ENCODE data around the gene TULP3.
A peak's percentile ranks its signal among the peaks of the same experiment; 100 is the strongest.

Gene TULP3

GRCh38 chr12:2876431-2877046 is 14.2 kb upstream of the TULP3 start (continued):
- TF ChIP-seq ZNF76 (tag by site-specific recombination; IDR thresholded peaks at IDR 0.05; ENCODE audit: borderline replicate concordance, low read depth) (no peak), ZNF24 (tag by site-specific recombination; IDR thresholded peaks at IDR 0.05) (no peak), YY1 (tag by site-specific recombination; IDR thresholded peaks at IDR 0.05) (peak; percentile 71), ZXDB (tag by site-specific recombination; IDR thresholded peaks at IDR 0.05) (no peak; the same call in 1 of the 2 replicates), ATF2 (tag by site-specific recombination; IDR thresholded peaks at IDR 0.05; ENCODE audit: low read depth) (no peak), ZNF132 (tag by site-specific recombination; IDR thresholded peaks at IDR 0.05; ENCODE audit: borderline replicate concordance) (no peak), ZSCAN18 (tag by site-specific recombination; IDR thresholded peaks at IDR 0.05) (no peak), ZNF585B (tag by site-specific recombination; IDR thresholded peaks at IDR 0.05) (no peak), ZNF133 (tag by site-specific recombination; IDR thresholded peaks at IDR 0.05) (no peak), ZSCAN5A (tag by site-specific recombination; IDR thresholded peaks at IDR 0.05) (0 out of 2 replicates have a peak, but pooled peaks have one; percentile 41), ZNF501 (tag by site-specific recombination; IDR thresholded peaks at IDR 0.05) (peak; percentile 18; the same call in 1 of the 2 replicates), ZNF335 (tag by site-specific recombination; conservative IDR thresholded peaks at IDR 0.05) (peak; percentile 45), PRDM1 (tag by site-specific recombination; IDR thresholded peaks at IDR 0.05) (peak; percentile 78), ZNF324 (tag by site-specific recombination; IDR thresholded peaks at IDR 0.05) (no peak), GFI1B (tag by site-specific recombination; IDR thresholded peaks at IDR 0.05) (0 out of 2 replicates have a peak, but pooled peaks have one; percentile 11), ZNF2 (tag by site-specific recombination; IDR thresholded peaks at IDR 0.05) (peak; percentile 47; the same call in 1 of the 2 replicates)

- Histone ChIP-seq H3K4me1 (ENCODE audit: control insufficient read depth, insufficient read depth, low read length) (peaks cover 13% of the 10 kb centered on the region), H3K27ac (ENCODE audit: extremely low read depth, low read depth, low read length) (peak within 1 kb of the TSS; percentile 94), H3K9me3 (ENCODE audit: control insufficient read depth, insufficient read depth, low read depth, low read length) (no peaks in the 10 kb centered on the region), H3K4me3 (ENCODE audit: low read depth, low read length) (peak within 1 kb of the TSS; percentile 95), H3K36me3 (ENCODE audit: control insufficient read depth in 2 of 2, insufficient read depth in 1 of 2, low read length in 2 of 2) (peaks cover 37 to 50% of the 10 kb centered on the region in 2 experiments)
- CTCF ChIA-PET = interaction anchor here (0.6 to 2.0 kb wide), 6 partner anchors 8 to 164 kb away, joined by 3 to 6 read pairs (median 5); no protein-coding TSS in a partner anchor
- POLR2A ChIA-PET = interaction anchor here (0.6 to 2.5 kb wide), 11 partner anchors 8 to 157 kb away, joined by 3 to 27 read pairs (median 3); partner anchors contain the start of genes FKBP4, TEX52 and TULP3
- TF ChIP-seq ZNF16 (tag by site-specific recombination; IDR thresholded peaks at IDR 0.05; ENCODE audit: low read depth) (no peak), ZNF624 (tag by site-specific recombination; IDR thresholded peaks at IDR 0.05) (no peak), ZBTB17 (tag by site-specific recombination; IDR thresholded peaks at IDR 0.05) (peak; percentile 6; the same call in 1 of the 2 replicates), TSHZ1 (tag by site-specific recombination; IDR thresholded peaks at IDR 0.05; ENCODE audit: borderline replicate concordance) (peak; percentile 30; the same call in 1 of the 2 replicates), YY2 (tag by site-specific recombination; IDR thresholded peaks at IDR 0.05) (peak; percentile 86), ZNF341 (tag by site-specific recombination; IDR thresholded peaks at IDR 0.05; ENCODE audit: low read depth) (peak; percentile 55), ZFHX2 (tag by site-specific recombination; conservative IDR thresholded peaks at IDR 0.05) (peak; percentile 77), WT1 (tag by site-specific recombination; IDR thresholded peaks at IDR 0.05) (peak; percentile 8; the same call in 1 of the 2 replicates), ZNF768 (tag by site-specific recombination; IDR thresholded peaks at IDR 0.05) (peak; percentile 22; the same call in 1 of the 2 replicates), ZNF501 (tag by site-specific recombination; IDR thresholded peaks at IDR 0.05) (peak; percentile 75), ZBTB20 (tag by site-specific recombination; IDR thresholded peaks at IDR 0.05) (peak; percentile 94; the same call in 1 of the 2 replicates), ZNF121 (tag by site-specific recombination; IDR thresholded peaks at IDR 0.05) (0 out of 2 replicates have a peak, but pooled peaks have one; percentile 32), OVOL3 (tag by site-specific recombination; IDR thresholded peaks at IDR 0.05) (no peak)
Measured at GRCh38 chr12:2877047-2877952, 13.4 kb upstream of the TULP3 start, which contains the start of the genes FOXM1 and RHNO1. Gene FOXM1 (minus strand): TSS chr12:2877174. CDS start chr12:2874478, 2,696 bp downstream. Gene RHNO1 (plus strand): TSS chr12:2877223. CDS start chr12:2885367, 8,144 bp downstream.
